ENCODE data around the gene ASIC4. TPM values are rescaled to one million over a fixed set of nuclear protein-coding genes. Genes with fewer than 3 reads are reported as not detected.
A peak's percentile ranks its signal among the peaks of the same experiment; 100 is the strongest.

Gene ASIC4
- total and polyA plus RNA-seq, 2 of the 8 experiments (the other 6 are each of a cell fraction or from before 2014, with no cell fraction given), result 0.12 to 0.22 TPM

- FAIRE-seq (no peak), DNase-seq (ENCODE audit: low read depth in 1 of 2, low spot score in 2 of 2) (no peak)
- Histone ChIP-seq H2BK15ac (ENCODE audit: low read length) (no peak overlapping the region), H2BK20ac (ENCODE audit: low read length) (no peak overlapping the region), H2AK5ac (ENCODE audit: low read depth, low read length) (peak overlapping the region; percentile 93; the same call in 1 of the 2 replicates), H3K79me1 (ENCODE audit: low read depth, low read length) (peaks cover 2% of the 10 kb centered on the region; the same call in 1 of the 2 replicates), H3K79me2 (ENCODE audit: control insufficient read depth in 1 of 2, insufficient read depth in 2 of 2, low read length in 2 of 2) (no peaks in the 10 kb centered on the region), H3K36me3 (ENCODE audit: control insufficient read depth in 2 of 4, insufficient read depth in 4 of 4, low read length in 3 of 4) (peaks cover 0 to 13% (median 0%) of the 10 kb centered on the region in 4 experiments; a peak in 3 of 8 replicates), H2AFZ (ENCODE audit: low read length) (no peak overlapping the region), H2BK120ac (replicated peaks; ENCODE audit: low read depth, low read length) (no peak overlapping the region), H3K14ac (ENCODE audit: insufficient read length) (no peak overlapping the region), H3K4ac (replicated peaks; ENCODE audit: insufficient read length, low read depth, low read length) (no peak overlapping the region), H3K56ac (replicated peaks; ENCODE audit: insufficient read length, low read depth, low read length) (no peak overlapping the region), H4K20me1 (replicated peaks in 1 of 2; ENCODE audit: control insufficient read depth in 1 of 2, insufficient read depth in 2 of 2, low read length in 2 of 2) (peaks cover 0 to 7% of the 10 kb centered on the region in 2 experiments), H4K5ac (ENCODE audit: insufficient read length, low read depth, low read length) (no peak overlapping the region), H3K18ac (ENCODE audit: extremely low read depth, low read length) (no peak overlapping the region), H3K23me2 (ENCODE audit: low read depth, low read length) (peaks cover 17% of the 10 kb centered on the region; the same call in 1 of the 2 replicates), H2BK5ac (ENCODE audit: low read depth, low read length) (no peak overlapping the region), H3K4me1 (replicated peaks in 1 of 4; ENCODE audit: control insufficient read depth in 3 of 4, insufficient read depth in 4 of 4, low read length in 3 of 4) (peaks cover 0 to 15% (median 8%) of the 10 kb centered on the region in 4 experiments; a peak in 6 of 7 replicates), H3K9me3 (ENCODE audit: insufficient read depth in 2 of 2, low read depth in 1 of 2, low read length in 1 of 2) (no peaks in the 10 kb centered on the region), H3K23ac (ENCODE audit: insufficient read length) (no peak overlapping the region), H2BK12ac (ENCODE audit: low read depth, low read length) (no peak overlapping the region), H3K9ac (replicated peaks in 1 of 4; ENCODE audit: extremely low read depth in 1 of 4, low read depth in 3 of 4, low read length in 3 of 4) (no peak overlapping the region), H4K91ac (replicated peaks; ENCODE audit: insufficient read length, low read length) (no peak overlapping the region), H3K27me3 (replicated peaks in 1 of 4; ENCODE audit: control insufficient read depth in 3 of 4, extremely low read depth in 1 of 4, insufficient read depth in 3 of 4, low read length in 3 of 4) (peaks cover 0 to 15% (median 13%) of the 10 kb centered on the region in 4 experiments; a peak in 6 of 7 replicates), H3K4me3 (ENCODE audit: extremely low read depth in 1 of 4, insufficient read depth in 2 of 4, low read depth in 3 of 4, low read length in 4 of 4) (no peak overlapping the region), H3K4me2 (ENCODE audit: insufficient read depth in 1 of 2, low read depth in 2 of 2, low read length in 2 of 2) (no peak overlapping the region; a peak in 1 of 4 replicates), H4K8ac (ENCODE audit: extremely low read depth, insufficient read depth, low read length) (no peak overlapping the region), H3K27ac (ENCODE audit: low read depth, low read length) (no peak overlapping the region)
- 92% methylated on average over 15 of the region's 15 CpGs; no CpG with 5 or more reads in 1 of the 2 experiments for WGBS, 2 experiments (ENCODE audit: extremely low coverage in 1 of 2, insufficient coverage in 1 of 2, insufficient read length in 1 of 2, insufficient replicate concordance in 2 of 2, low coverage in 1 of 2, low lambda C conversion rate in 2 of 2, missing lambda C conversion rate in 1 of 2)
- ChIA-PET CTCF (ENCODE audit: partially characterized antibody) (interaction anchor here (1.0 to 19.7 kb wide), 4 partner anchors 12 to 43 kb away, joined by 3 to 293 read pairs (median 8); partner anchors contain the start of genes ASIC4, CHPF and TMEM198), POLR2A (ENCODE audit: partially characterized antibody) (interaction anchor here (1.0 to 17.5 kb wide), 6 partner anchors 7 to 48 kb away, joined by 3 to 293 read pairs (median 4); partner anchors contain the start of genes CHPF, INHA, OBSL1 and STK11IP)
- TF ChIP-seq MAFK (IDR thresholded peaks at IDR 0.05; ENCODE audit: low read depth, low read length) (no peak), TBP (IDR thresholded peaks at IDR 0.05; ENCODE audit: low read depth, low read length) (no peak), FOSL1 (IDR thresholded peaks at IDR 0.05; ENCODE audit: insufficient read depth, low read depth, low read length) (no peak), CTBP2 (IDR thresholded peaks at IDR 0.05; ENCODE audit: borderline replicate concordance, insufficient read depth, insufficient read length, low read length) (no peak), KDM4A (IDR thresholded peaks at IDR 0.05; ENCODE audit: low read depth, low read length, severe bottlenecking) (no peak), HDAC2 (IDR thresholded peaks at IDR 0.05; ENCODE audit: borderline replicate concordance in 1 of 2, low read depth in 2 of 2, low read length in 2 of 2) (no peak), NRF1 (IDR thresholded peaks at IDR 0.05; ENCODE audit: low read depth, low read length) (no peak), ATF2 (IDR thresholded peaks at IDR 0.05; ENCODE audit: low read length) (no peak), ASH2L (IDR thresholded peaks at IDR 0.05; ENCODE audit: low read length) (no peak), JUND (IDR thresholded peaks at IDR 0.05; ENCODE audit: low read length) (no peak), RXRA (IDR thresholded peaks at IDR 0.05; ENCODE audit: insufficient read depth, low read depth, low read length) (no peak)
Measured at GRCh38 chr2:219554350-219554749, 40.1 kb downstream of the ASIC4 start.
